ENCODE data around the gene XPA.

XPA gene

DNA sequence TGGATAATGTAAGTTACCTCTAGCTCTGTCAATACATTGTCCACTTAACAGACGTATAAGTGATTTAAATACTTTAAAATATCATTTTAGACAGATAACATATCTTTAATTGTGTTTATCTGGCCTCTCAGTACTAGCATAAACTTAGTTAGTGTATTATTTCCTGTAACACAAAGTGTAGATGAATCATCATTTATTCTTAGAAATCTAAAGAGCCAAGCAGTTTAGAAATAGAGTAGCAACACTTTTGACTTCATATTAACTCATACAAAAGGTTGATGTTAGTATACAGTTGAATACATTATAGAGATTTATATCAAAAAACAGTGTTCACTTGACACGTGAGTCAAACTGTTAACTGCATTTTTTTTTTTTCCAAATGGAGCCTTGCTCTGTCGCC is 45.5 kb downstream of the XPA start:
- DNase-seq, result no peak

- DNase-seq, result no peak
Measured at GRCh38 chr9:97647996-97648395, 49.1 kb downstream of the XPA start.

DNA sequence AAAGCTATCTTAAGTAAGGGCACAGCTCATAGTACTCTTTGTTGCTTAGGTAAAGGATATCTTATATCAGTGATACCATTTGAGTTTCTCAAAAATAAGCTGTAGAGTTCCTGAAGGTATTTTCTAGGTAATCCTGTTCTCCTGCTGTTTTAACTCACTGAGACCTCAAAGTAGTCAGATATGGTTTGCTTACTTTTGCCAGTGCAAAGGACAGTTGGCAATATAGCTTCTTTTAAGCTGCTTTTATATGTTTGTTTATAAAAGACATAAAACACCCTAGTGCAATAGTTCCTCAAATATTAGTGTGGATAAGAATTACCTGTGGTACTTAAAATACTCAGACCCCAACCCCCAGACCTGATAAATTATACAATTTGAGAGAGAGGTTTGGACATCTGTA is 51.4 kb downstream of the XPA start:
- DNase-seq, result no peak

DNA sequence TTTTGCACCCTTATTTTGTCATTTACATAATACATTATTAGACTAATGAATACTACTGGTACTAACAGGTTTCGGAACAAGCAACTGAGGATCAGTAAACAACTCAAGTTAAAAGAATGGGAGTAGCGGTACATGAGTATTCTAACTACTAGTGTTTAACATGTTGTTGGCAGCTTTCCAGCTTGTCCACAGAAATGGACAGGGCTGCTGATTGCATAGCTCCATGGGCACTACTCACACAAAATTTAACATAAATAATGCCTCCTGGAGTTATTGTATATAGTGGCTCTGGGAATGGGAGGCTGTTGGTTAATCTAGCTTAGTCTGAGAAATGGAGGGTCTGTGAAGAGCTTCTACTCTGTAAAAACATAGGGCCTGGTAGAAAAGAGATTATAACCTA is 56.8 kb downstream of the XPA start:
- DNase-seq, result no peak

GRCh38 chr9:97638666-97639065 is 58.5 kb downstream of the XPA start:
- DNase-seq, result no peak

DNA sequence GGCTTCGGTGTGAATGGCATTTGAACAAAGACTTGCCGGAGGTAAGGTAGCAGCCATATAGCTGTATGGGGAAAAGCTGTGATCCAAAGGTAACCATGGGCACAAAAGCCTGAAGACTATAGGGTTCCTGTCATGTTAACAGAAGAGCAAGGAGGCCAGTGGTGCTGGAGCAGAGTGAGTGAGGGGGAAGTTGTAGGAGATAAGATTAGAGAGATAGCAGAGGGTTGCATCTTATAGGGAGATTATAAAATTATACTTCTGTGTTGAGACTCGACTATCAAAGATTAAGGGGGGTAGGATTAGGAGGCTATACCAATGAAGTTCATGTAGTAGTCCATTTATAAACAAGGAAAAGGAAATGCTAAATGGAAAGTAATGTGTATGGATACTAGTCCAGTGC is 60.2 kb downstream of the XPA start:
- DNase-seq, result no peak

- no peak for DNase-seq
Measured at GRCh38 chr9:97635026-97635425, 62.1 kb downstream of the XPA start.

- no peak for DNase-seq
Measured at GRCh38 chr9:97633859-97634490, 63.2 kb downstream of the XPA start.

DNA sequence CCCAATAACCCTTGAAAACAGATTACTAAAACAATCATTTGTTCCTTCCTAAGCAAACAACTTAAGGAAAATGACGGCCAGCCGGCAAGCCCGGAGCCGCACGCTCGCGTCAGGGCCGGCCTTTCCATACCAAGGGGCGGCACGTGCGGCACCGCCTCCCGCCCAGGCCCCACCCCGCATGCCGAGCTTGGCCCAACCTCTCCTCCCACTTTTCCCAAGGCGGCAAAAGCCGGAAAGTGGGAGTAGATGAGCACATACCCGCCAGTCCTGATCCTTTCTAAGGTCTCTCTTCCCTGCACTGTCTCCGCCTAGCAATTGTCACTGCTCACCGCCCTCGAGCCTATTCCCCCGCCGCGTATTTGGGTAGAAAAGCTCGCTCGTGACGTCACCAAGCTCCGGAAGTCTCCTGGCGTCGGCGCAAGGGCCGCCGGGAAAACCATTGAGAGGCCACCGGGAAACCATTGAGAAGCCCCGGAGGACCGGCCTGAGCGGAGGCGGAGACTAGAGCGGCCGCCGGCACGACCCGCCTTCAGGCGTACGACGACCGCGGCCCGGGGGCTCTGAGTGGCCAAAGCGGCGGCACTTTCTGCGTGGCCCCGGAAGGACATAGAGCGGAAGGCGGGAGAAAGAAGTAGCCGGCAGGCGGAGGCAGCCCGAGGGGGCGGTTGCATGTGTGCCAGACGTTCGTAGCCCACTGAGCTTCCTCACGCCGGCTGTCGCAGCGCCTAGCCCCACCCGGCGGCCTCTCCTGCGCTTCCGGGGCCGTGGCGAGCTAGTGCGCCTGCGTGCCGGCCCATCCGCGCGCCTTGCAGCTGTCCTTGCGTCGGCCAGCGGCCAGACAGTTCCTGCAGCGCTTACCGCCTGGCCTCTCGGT is 63.9 kb downstream of the XPA start, which contains the start of the genes NCBP1 and TSTD2:
Gene NCBP1 (plus strand): TSS at position 837 of the 874 bp plus-strand sequence. CDS start 61 bp downstream, outside the sequence.
Gene TSTD2 (minus strand): TSS at position 384 of the 874 bp plus-strand sequence. CDS start 5,806 bp downstream, outside the sequence.
- DNase-seq, result peak; percentile 94

DNA sequence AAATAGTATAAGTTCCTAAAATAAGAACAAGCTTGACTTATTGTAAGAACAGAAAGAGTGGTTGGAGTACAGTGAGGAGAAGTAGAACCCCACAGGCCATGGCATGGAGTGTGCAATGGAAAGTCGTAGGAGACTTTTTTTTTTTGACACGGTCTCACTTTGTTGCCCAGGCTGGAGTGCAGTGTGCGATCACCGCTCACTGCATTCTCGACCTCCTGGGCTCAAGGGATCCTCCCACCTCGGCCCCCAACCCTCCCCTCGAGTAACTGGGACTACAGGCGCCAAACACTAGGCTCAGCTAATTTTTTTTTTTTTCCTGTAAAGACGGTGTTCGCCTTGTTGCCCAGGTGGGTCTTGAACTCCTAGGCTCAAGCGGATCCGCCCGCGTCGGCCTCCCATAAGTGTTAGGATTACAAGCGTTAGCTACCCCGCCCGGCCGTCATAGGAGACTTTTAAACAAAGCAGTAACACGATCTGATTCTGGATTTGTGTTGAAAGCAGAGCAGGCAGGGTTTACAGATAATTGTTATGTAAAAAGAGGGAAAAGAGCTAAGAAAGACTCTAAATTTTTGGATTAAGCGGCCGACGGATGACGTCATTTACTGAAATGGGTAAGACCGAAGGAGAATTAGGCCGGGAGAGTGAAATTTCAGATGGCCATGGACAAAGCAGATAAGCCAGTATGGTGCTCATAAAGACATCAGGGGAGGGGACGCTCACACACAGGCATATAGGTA is 64.7 kb downstream of the XPA start:
- no peak for DNase-seq

GRCh38 chr9:97630591-97630990 is 66.5 kb downstream of the XPA start:
- DNase-seq, result no peak

DNA sequence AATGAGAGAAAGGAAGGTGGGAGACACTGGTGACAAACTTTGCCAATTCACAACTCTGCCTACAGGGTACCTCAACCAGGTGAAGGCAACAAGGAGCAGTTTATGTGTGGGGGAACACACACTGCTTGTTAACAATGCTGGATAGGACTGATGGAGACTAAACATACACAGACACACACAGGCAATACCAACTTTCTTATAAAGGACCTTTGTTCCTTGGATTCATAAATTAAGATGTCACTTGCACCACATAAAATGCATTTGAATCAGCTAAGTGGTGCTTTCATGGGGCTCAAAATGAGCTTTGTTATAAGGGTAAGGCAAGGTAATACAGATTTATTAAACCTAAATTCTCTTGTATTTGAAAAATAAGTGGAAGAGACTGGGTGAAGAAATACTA is 68.0 kb downstream of the XPA start:
- no peak for DNase-seq

DNA sequence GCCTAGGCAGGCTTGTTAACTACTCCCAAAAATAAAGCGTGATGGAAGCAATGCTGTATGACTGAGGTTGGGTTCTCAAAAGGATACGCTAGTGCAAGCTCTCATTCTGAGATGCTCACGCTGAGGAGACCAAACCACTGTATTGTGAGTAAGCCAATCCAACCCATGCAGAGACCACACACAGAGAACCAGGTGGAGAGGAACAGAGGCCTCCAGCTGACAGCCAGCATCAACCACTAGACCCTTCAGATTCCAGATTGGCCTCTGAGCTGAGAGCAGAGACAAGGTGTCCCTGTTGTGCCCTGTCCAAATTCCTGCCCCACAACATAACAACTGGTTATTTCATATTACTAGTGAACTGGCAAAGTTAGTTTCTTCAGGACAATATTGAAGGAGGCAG is 68.5 kb downstream of the XPA start:
- no peak for DNase-seq

- no peak for DNase-seq
Measured at GRCh38 chr9:97627624-97628023, 69.5 kb downstream of the XPA start.

- no peak for DNase-seq
Measured at GRCh38 chr9:97625620-97626019, 71.5 kb downstream of the XPA start.

Data from activated effector memory CD4-positive, alpha-beta T cell treated with Interleukin-2 at 50 U/mL for 16 hours (primary cell).